AG09319 (cell line): ENCODE data around the gene PLEKHM3.

ENCODE experiments used
- DNase-seq: peaks from one replicate; pipeline ENCODE4 v3.0.0-alpha.2; 2010; ENCODE audit warnings: low read depth; ENCODE audit errors: extremely low read depth
- CTCF ChIP-seq: IDR thresholded peaks from 2 replicates; pipeline ENCODE4 v1.5.1; 2011; ENCODE audit warnings: low read depth, mild to moderate bottlenecking, inconsistent platforms, low read length, moderate library complexity

Gene PLEKHM3

GRCh38 chr2:207828361-207829057, 196.8 kb downstream of the PLEKHM3 start:
- no peak for DNase-seq
- no peak for TF ChIP-seq CTCF

- DNase-seq = no peak
- no peak for TF ChIP-seq CTCF
Observed at GRCh38 chr2:207825978-207826377, 199.3 kb downstream of the PLEKHM3 start.

GRCh38 chr2:207825045-207825954, 200.0 kb downstream of the PLEKHM3 start:
- no peak for DNase-seq
- TF ChIP-seq CTCF = no peak

GRCh38 chr2:207823865-207824264, 201.5 kb downstream of the PLEKHM3 start:
- no peak for DNase-seq
- TF ChIP-seq CTCF = no peak

- DNase-seq = no peak
- no peak for TF ChIP-seq CTCF
Observed at GRCh38 chr2:207819839-207820784, 205.2 kb downstream of the PLEKHM3 start.

GRCh38 chr2:207819021-207819797, 206.1 kb downstream of the PLEKHM3 start:
- DNase-seq = no peak
- no peak for TF ChIP-seq CTCF
